Measurements from ENCODE around the gene CACNA1G. TPM values are rescaled to one million over a fixed set of nuclear protein-coding genes. Genes with fewer than 3 reads are reported as not detected.

The CACNA1G gene
- total and polyA plus RNA-seq, 9 of the 15 experiments (the other 6 are each of a cell fraction or from before 2014, with no cell fraction given), result 0.01 TPM; not detected in 8

- TF ChIP-seq ZNF165 (CRISPR knock-in tag; IDR thresholded peaks at IDR 0.05; ENCODE audit: borderline replicate concordance) (no peak), HDAC3 (IDR thresholded peaks at IDR 0.05; ENCODE audit: borderline replicate concordance, partially characterized antibody) (no peak), ZNF717 (CRISPR knock-in tag; IDR thresholded peaks at IDR 0.05) (no peak), ZNF134 (CRISPR knock-in tag; conservative IDR thresholded peaks at IDR 0.05) (no peak), ZEB2 (IDR thresholded peaks at IDR 0.05) (no peak), CBX3 (IDR thresholded peaks at IDR 0.05; ENCODE audit: borderline replicate concordance in 1 of 2, low read length in 2 of 2) (no peak), NFIX (CRISPR knock-in tag; IDR thresholded peaks at IDR 0.05; ENCODE audit: low read depth) (no peak), PHF21A (IDR thresholded peaks at IDR 0.05; ENCODE audit: borderline replicate concordance, low read depth) (peak; percentile 53; the same call in 1 of the 2 replicates), ZNF592 (IDR thresholded peaks at IDR 0.05) (peak; percentile 28; the same call in 1 of the 2 replicates), ETV1 (tag; conservative IDR thresholded peaks at IDR 0.05; ENCODE audit: low read depth) (no peak), JUND (IDR thresholded peaks at IDR 0.05; ENCODE audit: borderline replicate concordance, low read depth, low read length) (peak; percentile 21; the same call in 1 of the 2 replicates), JUND (tag; IDR thresholded peaks at IDR 0.05; ENCODE audit: borderline replicate concordance, low read depth, low read length) (peak; percentile 50; the same call in 1 of the 3 replicates), CBFA2T2 (conservative IDR thresholded peaks at IDR 0.05) (peak; percentile 51), RAD21 (CRISPR knock-in tag; conservative IDR thresholded peaks at IDR 0.05 in 1 of 2, IDR thresholded peaks at IDR 0.05 in 1 of 2) (peak in 1 of 2 experiments; percentile 14; a peak in 1 of 4 replicates), ZNF174 (CRISPR knock-in tag; IDR thresholded peaks at IDR 0.05) (no peak), BCL6 (CRISPR knock-in tag; IDR thresholded peaks at IDR 0.05) (no peak)
- TF ChIP-seq, protein P1, sequence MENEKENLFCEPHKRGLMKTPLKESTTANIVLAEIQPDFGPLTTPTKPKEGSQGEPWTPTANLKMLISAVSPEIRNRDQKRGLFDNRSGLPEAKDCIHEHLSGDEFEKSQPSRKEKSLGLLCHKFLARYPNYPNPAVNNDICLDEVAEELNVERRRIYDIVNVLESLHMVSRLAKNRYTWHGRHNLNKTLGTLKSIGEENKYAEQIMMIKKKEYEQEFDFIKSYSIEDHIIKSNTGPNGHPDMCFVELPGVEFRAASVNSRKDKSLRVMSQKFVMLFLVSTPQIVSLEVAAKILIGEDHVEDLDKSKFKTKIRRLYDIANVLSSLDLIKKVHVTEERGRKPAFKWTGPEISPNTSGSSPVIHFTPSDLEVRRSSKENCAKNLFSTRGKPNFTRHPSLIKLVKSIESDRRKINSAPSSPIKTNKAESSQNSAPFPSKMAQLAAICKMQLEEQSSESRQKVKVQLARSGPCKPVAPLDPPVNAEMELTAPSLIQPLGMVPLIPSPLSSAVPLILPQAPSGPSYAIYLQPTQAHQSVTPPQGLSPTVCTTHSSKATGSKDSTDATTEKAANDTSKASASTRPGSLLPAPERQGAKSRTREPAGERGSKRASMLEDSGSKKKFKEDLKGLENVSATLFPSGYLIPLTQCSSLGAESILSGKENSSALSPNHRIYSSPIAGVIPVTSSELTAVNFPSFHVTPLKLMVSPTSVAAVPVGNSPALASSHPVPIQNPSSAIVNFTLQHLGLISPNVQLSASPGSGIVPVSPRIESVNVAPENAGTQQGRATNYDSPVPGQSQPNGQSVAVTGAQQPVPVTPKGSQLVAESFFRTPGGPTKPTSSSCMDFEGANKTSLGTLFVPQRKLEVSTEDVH (IDR thresholded peaks at IDR 0.05; ENCODE audit: low read depth, partially characterized antibody), result no peak
- TF ChIP-seq, protein P2, sequence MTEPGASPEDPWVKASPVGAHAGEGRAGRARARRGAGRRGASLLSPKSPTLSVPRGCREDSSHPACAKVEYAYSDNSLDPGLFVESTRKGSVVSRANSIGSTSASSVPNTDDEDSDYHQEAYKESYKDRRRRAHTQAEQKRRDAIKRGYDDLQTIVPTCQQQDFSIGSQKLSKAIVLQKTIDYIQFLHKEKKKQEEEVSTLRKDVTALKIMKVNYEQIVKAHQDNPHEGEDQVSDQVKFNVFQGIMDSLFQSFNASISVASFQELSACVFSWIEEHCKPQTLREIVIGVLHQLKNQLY (CRISPR knock-in tag; conservative IDR thresholded peaks at IDR 0.05), result no peak
- TF ChIP-seq, protein P3, sequence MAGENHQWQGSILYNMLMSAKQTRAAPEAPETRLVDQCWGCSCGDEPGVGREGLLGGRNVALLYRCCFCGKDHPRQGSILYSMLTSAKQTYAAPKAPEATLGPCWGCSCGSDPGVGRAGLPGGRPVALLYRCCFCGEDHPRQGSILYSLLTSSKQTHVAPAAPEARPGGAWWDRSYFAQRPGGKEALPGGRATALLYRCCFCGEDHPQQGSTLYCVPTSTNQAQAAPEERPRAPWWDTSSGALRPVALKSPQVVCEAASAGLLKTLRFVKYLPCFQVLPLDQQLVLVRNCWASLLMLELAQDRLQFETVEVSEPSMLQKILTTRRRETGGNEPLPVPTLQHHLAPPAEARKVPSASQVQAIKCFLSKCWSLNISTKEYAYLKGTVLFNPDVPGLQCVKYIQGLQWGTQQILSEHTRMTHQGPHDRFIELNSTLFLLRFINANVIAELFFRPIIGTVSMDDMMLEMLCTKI (IDR thresholded peaks at IDR 0.05; ENCODE audit: partially characterized antibody), result no peak
Measured at GRCh38 chr17:50640686-50641351, 80.3 kb downstream of the CACNA1G start (continued).
